Upper lobe of right lung (tissue), 1 donor: ENCODE measurements around the gene RBMS2. TPM values are rescaled to one million over a fixed set of nuclear protein-coding genes. Genes with fewer than 3 reads are reported as not detected.

Experiments
- ATAC-seq: fragments of 200-7000 bp; cut with Tn5 transposase; one replicate; pipeline ENCODE4 v1.9.1; 2020; ENCODE audit warnings: mild to moderate bottlenecking, moderate library complexity
- DNase-seq: peaks from one replicate; pipeline ENCODE4 v3.0.0-alpha.2; 2020
- H3K27ac ChIP-seq: fragments of 200-600 bp; one replicate; pipeline ENCODE4 v1.8.0; 2022
- H3K27me3 ChIP-seq: fragments of 200-600 bp; one replicate; pipeline ENCODE4 v1.8.0; 2022; ENCODE audit warnings: mild to moderate bottlenecking
- H3K36me3 ChIP-seq: fragments of 200-600 bp; one replicate; pipeline ENCODE4 v1.8.0; 2022
- H3K4me1 ChIP-seq: fragments of 200-600 bp; one replicate; pipeline ENCODE4 v1.8.0; 2022
- H3K4me3 ChIP-seq: fragments of 200-600 bp; one replicate; pipeline ENCODE4 v1.8.0; 2022; ENCODE audit warnings: mild to moderate bottlenecking
- H3K9me3 ChIP-seq: fragments of 200-600 bp; one replicate; pipeline ENCODE4 v1.8.0; 2022
- intact Hi-C: fragments of 100-400 bp; cut with DNase I; formaldehyde crosslinking; loops from one replicate; pipeline ENCODE4 v1.11.0; 2022
- total RNA-seq: library from RNA; stranded (reverse); fragmentation: NEBNext Ultra II Directional; extraction: Animal tissue kit (Norgen Biotek cat#: 25700); gene quantifications from one replicate; pipeline ENCODE4 v1.2.1, GENCODE V29; 2021
- TF ChIP-seq, protein P1 (sequence below): fragments of 200-600 bp; IDR thresholded peaks from one replicate; pipeline ENCODE4 v1.8.0; 2022; ENCODE audit warnings: antibody characterized with exemption
- donor health status: DM: no; HTN: yes; CAD: no; lungs with severe emphysema.

The RBMS2 gene
- total RNA-seq, 1 donor from 2014 or later: 142 TPM

DNA sequence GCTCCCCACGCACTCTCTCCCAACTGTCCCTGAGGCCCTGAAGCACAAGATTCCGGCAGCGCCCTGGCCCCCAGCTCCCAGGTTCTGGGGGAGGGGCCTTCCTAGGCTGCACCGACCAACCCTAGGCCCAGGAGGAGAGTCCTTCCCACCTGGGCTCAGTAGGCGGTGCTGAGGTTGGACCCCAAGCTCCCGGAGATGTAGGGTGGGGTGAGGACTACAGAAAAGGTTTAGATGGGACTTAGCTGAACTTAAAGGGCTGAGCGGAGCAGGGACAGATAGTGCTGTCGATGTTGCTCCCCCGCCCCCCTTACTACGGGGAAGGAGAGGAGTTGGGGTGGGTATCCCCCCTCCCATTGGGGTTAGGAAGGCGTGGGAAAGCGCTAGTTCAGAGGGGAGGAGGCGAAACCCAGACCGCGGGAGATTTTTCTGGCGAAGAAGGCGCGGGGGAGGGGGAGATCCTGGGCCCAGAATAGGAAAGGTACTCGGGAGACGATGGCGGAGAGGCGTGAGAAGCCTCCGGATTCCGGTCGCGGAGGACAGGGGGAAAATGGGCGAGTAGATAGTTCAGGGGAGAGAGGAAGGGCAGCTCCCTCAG lies 112.7 kb downstream of the RBMS2 start:
- H3K36me3 ChIP-seq: peaks cover 19% of the 10 kb centered on the region
- intact Hi-C loops: no loop called here
- DNase-seq: peak; percentile 86
- TF ChIP-seq, protein P1, sequence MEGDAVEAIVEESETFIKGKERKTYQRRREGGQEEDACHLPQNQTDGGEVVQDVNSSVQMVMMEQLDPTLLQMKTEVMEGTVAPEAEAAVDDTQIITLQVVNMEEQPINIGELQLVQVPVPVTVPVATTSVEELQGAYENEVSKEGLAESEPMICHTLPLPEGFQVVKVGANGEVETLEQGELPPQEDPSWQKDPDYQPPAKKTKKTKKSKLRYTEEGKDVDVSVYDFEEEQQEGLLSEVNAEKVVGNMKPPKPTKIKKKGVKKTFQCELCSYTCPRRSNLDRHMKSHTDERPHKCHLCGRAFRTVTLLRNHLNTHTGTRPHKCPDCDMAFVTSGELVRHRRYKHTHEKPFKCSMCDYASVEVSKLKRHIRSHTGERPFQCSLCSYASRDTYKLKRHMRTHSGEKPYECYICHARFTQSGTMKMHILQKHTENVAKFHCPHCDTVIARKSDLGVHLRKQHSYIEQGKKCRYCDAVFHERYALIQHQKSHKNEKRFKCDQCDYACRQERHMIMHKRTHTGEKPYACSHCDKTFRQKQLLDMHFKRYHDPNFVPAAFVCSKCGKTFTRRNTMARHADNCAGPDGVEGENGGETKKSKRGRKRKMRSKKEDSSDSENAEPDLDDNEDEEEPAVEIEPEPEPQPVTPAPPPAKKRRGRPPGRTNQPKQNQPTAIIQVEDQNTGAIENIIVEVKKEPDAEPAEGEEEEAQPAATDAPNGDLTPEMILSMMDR: no peak
- H3K27ac ChIP-seq: peak overlapping the region; percentile 92
- H3K27me3 ChIP-seq: no peaks in the 10 kb centered on the region
- peak; percentile 37 for ATAC-seq
- no peaks in the 10 kb centered on the region for H3K9me3 ChIP-seq
- H3K4me3 ChIP-seq: peak overlapping the region; percentile 87
- H3K4me1 ChIP-seq: peaks cover 51% of the 10 kb centered on the region

DNA sequence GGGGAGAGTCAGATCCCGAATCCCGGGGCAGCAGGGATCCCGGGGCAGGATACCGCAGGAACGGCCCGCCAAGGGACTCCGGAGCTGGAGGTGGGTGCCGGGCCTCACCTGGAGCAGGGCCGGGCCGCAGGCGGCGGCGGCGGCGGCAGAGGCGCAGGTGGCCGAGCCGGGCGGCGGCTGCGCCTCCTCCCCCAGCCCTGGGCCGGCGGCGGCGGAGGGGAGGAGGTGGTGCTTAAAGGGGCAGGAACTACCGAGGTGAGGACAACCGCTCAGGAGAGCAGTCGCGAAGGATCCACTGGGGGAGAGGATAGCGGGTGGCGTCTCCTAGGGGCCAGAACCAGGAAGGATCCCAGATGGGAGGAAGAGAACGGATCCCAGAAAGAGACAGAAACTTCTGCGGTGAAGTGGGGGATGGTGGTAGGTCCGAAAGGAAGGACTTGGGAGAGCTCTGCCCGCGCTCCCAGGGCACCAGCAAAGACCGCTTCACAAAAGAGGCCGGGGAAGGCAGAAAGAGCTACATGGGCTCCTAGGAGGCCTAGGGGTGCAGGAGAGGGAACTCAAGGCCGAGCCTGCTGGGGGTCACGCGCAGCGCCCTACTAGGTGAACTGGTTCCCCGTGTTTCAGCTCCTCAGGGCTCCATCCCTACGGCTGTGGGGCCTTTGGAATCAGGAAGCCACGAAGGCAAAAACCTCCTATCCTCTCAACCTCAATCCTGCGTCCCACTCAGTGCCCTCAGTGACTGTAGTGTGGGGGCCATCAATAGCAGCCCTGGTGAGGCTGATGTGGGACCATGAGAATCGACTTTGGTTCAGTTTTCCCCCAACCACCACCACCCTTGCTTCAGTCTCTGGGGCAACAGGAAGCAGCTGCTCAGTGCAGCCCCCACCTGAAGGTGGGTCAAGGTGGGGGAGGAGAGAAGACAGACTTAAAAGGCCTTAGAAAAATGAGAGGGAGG lies 113.5 kb downstream of the RBMS2 start:
- peak overlapping the region; percentile 92 for H3K27ac ChIP-seq
- H3K27me3 ChIP-seq: no peaks in the 10 kb centered on the region
- H3K4me1 ChIP-seq: peaks cover 51% of the 10 kb centered on the region
- DNase-seq (peak; percentile 89), ATAC-seq (peak; percentile 64)
- no peaks in the 10 kb centered on the region for H3K9me3 ChIP-seq
- TF ChIP-seq, protein P1: peak; percentile 41
- intact Hi-C loops: no loop called here
- H3K4me3 ChIP-seq: peak overlapping the region; percentile 87
- H3K36me3 ChIP-seq: peaks cover 27% of the 10 kb centered on the region

DNA sequence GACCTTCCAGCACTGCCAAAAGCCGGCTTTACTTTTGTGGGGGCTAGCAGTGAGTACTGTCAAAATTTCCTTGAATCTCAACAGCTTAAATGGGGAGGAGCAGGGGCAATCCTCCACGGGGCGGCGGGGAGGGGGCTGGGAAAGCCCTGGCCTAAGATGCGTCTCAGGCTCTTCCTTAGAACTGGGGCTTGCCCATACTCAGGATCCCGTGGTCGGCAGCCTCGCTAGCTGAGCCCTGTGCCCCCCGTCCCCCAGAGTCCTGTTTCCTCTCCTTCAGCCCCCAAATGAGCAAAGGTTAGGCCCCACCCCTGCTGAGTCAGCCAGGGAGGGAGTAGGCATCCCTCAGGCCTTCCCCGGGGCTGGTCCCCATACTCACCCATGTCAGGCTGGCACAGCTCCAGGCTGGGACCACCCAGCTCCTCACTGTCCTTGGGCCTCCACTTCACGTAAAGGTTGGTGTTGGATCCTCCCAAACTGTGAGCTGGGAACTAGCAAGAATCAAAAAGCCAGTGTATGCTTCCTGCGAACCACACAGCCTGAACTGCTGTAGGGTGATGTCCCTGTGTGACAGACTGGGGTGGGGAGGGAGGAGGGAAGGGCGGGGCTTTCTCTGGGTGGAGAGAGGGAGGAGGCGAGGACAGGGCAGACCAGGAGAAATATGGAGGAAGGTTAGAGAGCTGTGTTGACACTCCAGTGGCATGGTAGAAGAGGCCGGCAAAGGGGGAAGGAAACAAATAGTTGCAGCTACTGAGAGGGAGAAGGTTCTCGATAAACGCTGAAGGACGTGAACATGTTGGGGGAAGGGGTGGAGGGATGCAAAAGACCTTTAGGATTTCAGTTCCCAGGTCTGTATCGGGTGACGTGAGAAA lies 114.4 kb downstream of the RBMS2 start:
- Histone ChIP-seq H3K9me3 (no peaks in the 10 kb centered on the region), H3K4me3 (peak overlapping the region; percentile 87), H3K27ac (peak overlapping the region; percentile 92), H3K4me1 (peaks cover 43% of the 10 kb centered on the region), H3K27me3 (no peaks in the 10 kb centered on the region), H3K36me3 (peaks cover 36% of the 10 kb centered on the region)
- DNase-seq: peak; percentile 92
- ATAC-seq: peak; percentile 83
- intact Hi-C loops: no loop called here
- TF ChIP-seq, protein P1: no peak

DNA sequence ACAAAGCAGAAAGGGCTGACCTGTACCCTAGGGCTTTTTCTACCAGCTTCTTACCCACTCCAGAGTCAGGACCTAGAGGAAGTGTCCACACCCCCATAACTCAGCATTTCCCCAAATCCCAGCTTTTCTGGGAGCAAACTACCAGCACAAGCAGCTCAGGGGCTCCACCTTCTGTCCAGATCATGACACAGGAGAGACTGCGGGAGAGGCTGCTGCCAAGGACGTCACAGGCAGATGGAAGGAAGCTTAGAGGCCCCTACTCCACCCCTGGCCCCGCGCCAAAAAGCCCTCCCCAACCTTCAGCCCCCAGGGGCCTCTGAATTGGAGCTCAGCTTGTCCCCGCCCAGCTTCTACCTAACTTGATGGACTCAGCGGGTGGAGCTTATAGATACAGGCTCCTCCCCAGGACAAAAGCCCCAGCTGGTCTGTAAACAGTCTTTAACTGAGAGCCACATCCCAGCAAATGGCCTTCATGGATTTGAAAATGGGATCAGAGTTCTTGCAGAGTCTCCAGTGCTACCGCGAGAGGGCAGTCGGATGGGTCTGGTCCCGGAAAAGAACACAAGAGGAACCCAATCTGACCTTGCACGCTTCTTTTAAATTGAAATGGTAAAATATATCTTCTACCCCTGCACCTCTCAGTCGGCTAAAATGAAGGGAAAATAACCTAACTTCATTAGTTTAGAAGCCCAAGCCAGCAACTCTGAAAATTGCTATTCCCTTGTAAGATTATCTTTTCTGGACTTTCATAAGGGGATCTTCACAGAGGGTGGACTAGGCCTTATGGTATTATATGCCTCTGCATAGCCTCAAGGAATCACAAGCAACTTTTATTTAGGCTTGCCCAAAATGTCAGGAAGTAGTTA lies 115.3 kb downstream of the RBMS2 start:
- peak; percentile 75 for ATAC-seq
- no peaks in the 10 kb centered on the region for H3K27me3 ChIP-seq
- no peaks in the 10 kb centered on the region for H3K9me3 ChIP-seq
- TF ChIP-seq, protein P1: peak; percentile 65
- peak overlapping the region; percentile 87 for H3K4me3 ChIP-seq
- intact Hi-C loops: no loop called here
- peaks cover 35% of the 10 kb centered on the region for H3K4me1 ChIP-seq
- peak overlapping the region; percentile 92 for H3K27ac ChIP-seq
- peak; percentile 96 for DNase-seq
- peaks cover 45% of the 10 kb centered on the region for H3K36me3 ChIP-seq
